Immature natural killer cell (primary cell): ENCODE data around the gene C11orf68. TPM values are rescaled to one million over a fixed set of nuclear protein-coding genes. Genes with fewer than 3 reads are reported as not detected.

Experiments
- DNase-seq, 3 donors: peaks; one replicate each; pipeline ENCODE4 v3.0.0; 2022; ENCODE audit warnings: mixed read lengths in 1 of 3
- H3K27ac Mint-ChIP-seq, 6 donors: one replicate each; pipeline ENCODE4 v1.8.0; 2020; ENCODE audit warnings: mixed read lengths in 6 of 6, mild to moderate bottlenecking in 5 of 6, inconsistent platforms in 4 of 6, moderate library complexity in 3 of 6
- H3K27me3 Mint-ChIP-seq, 3 donors: one replicate each; pipeline ENCODE4 v1.8.0; 2020 to 2021; ENCODE audit warnings: low read depth in 3 of 3, mild to moderate bottlenecking in 3 of 3, mixed read lengths in 3 of 3, moderate library complexity in 3 of 3, inconsistent platforms in 1 of 3
- H3K36me3 Mint-ChIP-seq, 3 donors: one replicate each; pipeline ENCODE4 v1.8.0; 2020; ENCODE audit warnings: mixed read lengths in 3 of 3, inconsistent platforms in 2 of 3, mild to moderate bottlenecking in 2 of 3
- H3K4me1 Mint-ChIP-seq, 2 donors: one replicate each; pipeline ENCODE4 v1.8.0; 2020; ENCODE audit warnings: inconsistent platforms in 2 of 2, mild to moderate bottlenecking in 2 of 2, mixed read lengths in 2 of 2, moderate library complexity in 1 of 2
- H3K4me3 Mint-ChIP-seq, 5 donors: one replicate each; pipeline ENCODE4 v1.8.0; 2020; ENCODE audit warnings: mild to moderate bottlenecking in 5 of 5, mixed read lengths in 5 of 5, inconsistent platforms in 3 of 5, moderate library complexity in 3 of 5
- H3K9me3 Mint-ChIP-seq, 6 donors: one replicate each; pipeline ENCODE4 v1.8.0; 2020; ENCODE audit warnings: mild to moderate bottlenecking in 6 of 6, mixed read lengths in 6 of 6, inconsistent platforms in 4 of 6, moderate library complexity in 3 of 6
- polyA plus RNA-seq, 3 donors: library from polyadenylated mRNA; unstranded; fragments of 300-500 nt; fragmentation: Illumina TruSeq; gene quantifications; one replicate each; pipeline ENCODE4 v1.2.3, GENCODE V29; 2021

C11orf68 gene
- 10 to 100 TPM; 45.7 to 84.5 (median 60.4) TPM for polyA plus RNA-seq

- no peak for DNase-seq
- H3K27ac Mint-ChIP-seq: peak within 1 kb of the TSS; percentile 75 to 93 (median 88)
These were observed at the start of gene C11orf68 for GRCh38 chr11:65918211-65919140. Gene C11orf68 (minus strand): TSS chr11:65919062. CDS start chr11:65919031, 31 bp downstream.

DNA sequence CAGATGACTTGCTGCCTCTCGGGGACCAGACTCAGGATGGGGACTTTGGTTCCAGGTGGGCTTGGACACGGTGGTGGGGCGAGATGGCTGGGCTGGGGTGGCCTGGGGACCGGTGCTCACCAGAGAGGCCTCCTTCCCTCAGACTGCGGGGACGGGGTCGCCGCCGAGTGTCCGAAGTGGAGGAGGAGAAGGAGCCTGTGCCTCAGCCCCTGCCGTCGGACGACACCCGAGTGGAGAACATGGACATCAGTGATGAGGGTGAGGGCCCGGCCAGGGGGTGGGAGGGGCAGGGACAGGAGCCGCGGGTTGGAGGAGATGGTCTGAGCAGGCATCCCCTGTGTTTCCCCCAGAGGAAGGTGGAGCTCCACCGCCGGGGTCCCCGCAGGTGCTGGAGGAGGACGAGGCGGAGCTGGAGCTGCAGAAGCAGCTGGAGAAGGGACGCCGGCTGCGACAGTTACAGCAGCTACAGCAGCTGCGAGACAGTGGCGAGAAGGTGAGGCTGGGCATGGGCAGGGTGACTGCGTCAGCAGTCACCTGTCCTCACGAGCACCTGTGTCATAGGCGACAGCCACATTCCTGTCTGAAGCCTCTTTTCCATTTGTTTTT lies 48.6 kb upstream of the C11orf68 start:
- no peak overlapping the region for H3K4me3 Mint-ChIP-seq
- peaks cover 20 to 35% of the 10 kb centered on the region in 2 donors for H3K4me1 Mint-ChIP-seq
- peak overlapping the region in 1 of 6 donors; percentile 35 for H3K27ac Mint-ChIP-seq
- H3K9me3 Mint-ChIP-seq: no peaks in the 10 kb centered on the region
- peaks cover 14 to 35% (median 26%) of the 10 kb centered on the region in 3 donors for H3K36me3 Mint-ChIP-seq
- H3K27me3 Mint-ChIP-seq: peaks cover 0 to 5% (median 4%) of the 10 kb centered on the region in 3 donors
- DNase-seq: no peak

More at GRCh38 chr11:65918211-65919140, at the start of gene C11orf68:
- H3K36me3 Mint-ChIP-seq: peaks cover 6 to 14% (median 13%) of the 10 kb centered on the region in 3 donors
- H3K27me3 Mint-ChIP-seq: peaks cover 2 to 15% (median 9%) of the 10 kb centered on the region in 3 donors
- H3K4me1 Mint-ChIP-seq: peaks cover 40 to 52% of the 10 kb centered on the region in 2 donors
- peaks cover 0 to 1% (median 0%) of the 10 kb centered on the region in 6 donors for H3K9me3 Mint-ChIP-seq
- peak within 1 kb of the TSS; percentile 88 to 95 (median 89) for H3K4me3 Mint-ChIP-seq

GRCh38 chr11:65965986-65966762 lies 47.3 kb upstream of the C11orf68 start:
- Mint-ChIP-seq H3K9me3 (no peaks in the 10 kb centered on the region), H3K27ac (peak overlapping the region in 1 of 6 donors; percentile 68), H3K4me1 (peaks cover 27 to 46% of the 10 kb centered on the region in 2 donors), H3K27me3 (peaks cover 5 to 9% (median 8%) of the 10 kb centered on the region in 3 donors), H3K4me3 (no peak overlapping the region), H3K36me3 (peaks cover 14 to 28% (median 23%) of the 10 kb centered on the region in 3 donors)
- no peak for DNase-seq

DNA sequence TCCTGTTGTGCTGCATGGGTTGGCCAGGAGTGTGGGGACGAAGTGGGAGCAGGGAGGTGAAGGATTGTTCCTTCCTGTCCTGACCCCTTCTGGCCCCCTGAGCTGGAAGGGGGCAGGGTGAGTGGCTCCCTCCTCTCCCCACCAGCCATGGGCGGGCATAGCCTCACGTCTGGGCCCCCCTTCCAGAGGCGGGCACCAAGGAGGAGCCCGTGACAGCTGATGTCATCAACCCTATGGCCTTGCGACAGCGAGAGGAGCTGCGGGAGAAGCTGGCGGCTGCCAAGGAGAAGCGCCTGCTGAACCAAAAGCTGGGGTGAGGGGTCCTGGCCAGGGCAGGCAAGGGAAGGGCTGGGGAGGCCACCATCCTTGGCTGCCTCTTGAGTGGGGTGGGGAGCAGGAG lies 46.0 kb upstream of the C11orf68 start:
- Mint-ChIP-seq H3K27ac (no peak overlapping the region), H3K27me3 (peaks cover 5 to 9% (median 9%) of the 10 kb centered on the region in 3 donors), H3K4me1 (peaks cover 27 to 48% of the 10 kb centered on the region in 2 donors), H3K9me3 (no peaks in the 10 kb centered on the region), H3K36me3 (peaks cover 10 to 28% (median 19%) of the 10 kb centered on the region in 3 donors), H3K4me3 (no peak overlapping the region)
- no peak for DNase-seq

DNA sequence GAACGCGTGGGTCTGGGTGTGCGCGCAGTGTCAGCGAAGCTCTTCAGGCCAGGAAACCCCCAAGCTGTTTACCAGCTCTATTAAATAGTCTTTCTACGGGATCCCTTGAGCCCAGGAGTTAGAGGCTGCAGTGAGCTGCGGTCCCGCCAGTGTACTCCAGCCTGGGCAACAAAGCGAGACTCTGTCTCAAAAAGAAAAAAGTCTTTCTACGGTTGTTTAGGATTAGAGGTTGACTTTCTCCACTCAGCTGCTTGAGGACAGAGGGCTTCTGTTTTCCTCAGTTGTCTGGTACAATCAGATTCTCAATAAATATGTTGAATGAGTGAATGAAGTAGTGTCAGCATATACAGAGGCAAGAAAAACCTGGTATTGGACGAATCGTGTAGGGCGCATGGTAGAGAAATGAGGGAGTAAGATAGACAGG lies 43.3 kb upstream of the C11orf68 start:
- Mint-ChIP-seq H3K4me3 (peak overlapping the region; percentile 94 to 98 (median 98)), H3K4me1 (peaks cover 27 to 36% of the 10 kb centered on the region in 2 donors), H3K27me3 (peaks cover 5 to 10% (median 7%) of the 10 kb centered on the region in 3 donors), H3K9me3 (no peaks in the 10 kb centered on the region), H3K27ac (peak overlapping the region; percentile 84 to 97 (median 89)), H3K36me3 (peaks cover 4 to 14% (median 8%) of the 10 kb centered on the region in 3 donors)
- no peak for DNase-seq

- H3K27ac Mint-ChIP-seq: peak within 1 kb of the TSS; percentile 93 to 99 (median 98)
- H3K4me1 Mint-ChIP-seq: peaks cover 27 to 42% of the 10 kb centered on the region in 2 donors
- peak within 1 kb of the TSS; percentile 94 to 98 (median 98) for H3K4me3 Mint-ChIP-seq
- H3K36me3 Mint-ChIP-seq: peaks cover 4 to 8% (median 8%) of the 10 kb centered on the region in 3 donors
- peaks cover 5 to 10% (median 7%) of the 10 kb centered on the region in 3 donors for H3K27me3 Mint-ChIP-seq
- peak; percentile 96 for DNase-seq
- H3K9me3 Mint-ChIP-seq: no peaks in the 10 kb centered on the region
These were observed 42.6 kb upstream of the C11orf68 start, which contains the start of gene SART1 for GRCh38 chr11:65961267-65962140. Gene SART1 (plus strand): TSS chr11:65961734. CDS start chr11:65961781, 47 bp downstream.

DNA sequence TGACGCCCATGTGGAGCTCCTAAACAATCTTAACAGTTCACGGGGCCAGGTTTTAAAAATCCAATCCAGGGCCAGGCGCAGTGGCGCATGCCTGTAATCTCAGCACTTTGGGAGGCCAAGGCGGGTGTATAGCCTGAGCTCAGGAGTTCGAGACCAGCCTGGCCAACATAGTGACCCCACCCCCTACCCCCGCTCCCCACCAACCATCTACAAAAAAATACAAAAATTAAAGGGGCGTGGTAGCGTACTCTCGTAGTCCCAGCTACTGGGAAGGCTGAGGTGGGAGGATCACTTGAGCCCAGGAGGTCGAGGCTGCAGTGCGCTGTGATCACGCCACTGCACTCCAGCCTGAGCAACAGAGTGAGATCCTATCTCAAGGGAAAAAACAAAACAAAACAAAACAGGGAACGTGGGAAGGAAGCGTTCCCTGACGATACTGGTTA lies 42.0 kb upstream of the C11orf68 start:
- H3K9me3 Mint-ChIP-seq: no peaks in the 10 kb centered on the region
- DNase-seq: no peak
- H3K27me3 Mint-ChIP-seq: peaks cover 5 to 10% (median 7%) of the 10 kb centered on the region in 3 donors
- H3K36me3 Mint-ChIP-seq: peaks cover 2 to 6% (median 5%) of the 10 kb centered on the region in 3 donors
- H3K4me3 Mint-ChIP-seq: peak overlapping the region; percentile 94 to 98 (median 98)
- peak overlapping the region; percentile 93 to 99 (median 98) for H3K27ac Mint-ChIP-seq
- peaks cover 27 to 42% of the 10 kb centered on the region in 2 donors for H3K4me1 Mint-ChIP-seq

- DNase-seq: no peak
- H3K27ac Mint-ChIP-seq: peak overlapping the region in 1 of 6 donors; percentile 30
These were observed 40.0 kb upstream of the C11orf68 start for GRCh38 chr11:65958774-65959420.

DNA sequence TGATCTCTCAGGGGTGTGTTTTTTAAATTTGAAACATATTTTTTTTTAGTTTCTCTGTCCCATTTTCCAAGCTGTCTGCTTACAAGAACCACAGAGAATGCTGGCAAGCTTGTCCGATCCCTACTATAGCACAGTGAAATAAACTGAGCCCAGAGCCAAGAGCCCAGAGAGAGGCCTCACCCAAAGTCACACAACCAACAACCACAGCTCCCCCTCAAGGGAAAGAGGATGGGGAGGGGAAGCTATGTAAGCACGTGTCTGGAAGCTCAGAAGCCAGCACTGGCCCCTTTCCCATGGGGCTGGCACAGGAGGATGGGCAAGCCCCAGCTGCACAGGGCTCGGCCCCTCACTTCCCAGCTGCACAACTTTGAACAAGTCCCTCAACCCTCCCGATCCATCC lies 39.4 kb upstream of the C11orf68 start:
- H3K27ac Mint-ChIP-seq: peak overlapping the region in 1 of 6 donors; percentile 3

More at GRCh38 chr11:65958774-65959420, 40.0 kb upstream of the C11orf68 start:
- Mint-ChIP-seq H3K36me3 (peaks cover 0 to 4% (median 0%) of the 10 kb centered on the region in 3 donors), H3K27me3 (peaks cover 5 to 8% (median 6%) of the 10 kb centered on the region in 3 donors), H3K9me3 (no peaks in the 10 kb centered on the region), H3K4me3 (peak overlapping the region in 1 of 5 donors; percentile 40), H3K4me1 (peaks cover 25 to 34% of the 10 kb centered on the region in 2 donors)

DNA sequence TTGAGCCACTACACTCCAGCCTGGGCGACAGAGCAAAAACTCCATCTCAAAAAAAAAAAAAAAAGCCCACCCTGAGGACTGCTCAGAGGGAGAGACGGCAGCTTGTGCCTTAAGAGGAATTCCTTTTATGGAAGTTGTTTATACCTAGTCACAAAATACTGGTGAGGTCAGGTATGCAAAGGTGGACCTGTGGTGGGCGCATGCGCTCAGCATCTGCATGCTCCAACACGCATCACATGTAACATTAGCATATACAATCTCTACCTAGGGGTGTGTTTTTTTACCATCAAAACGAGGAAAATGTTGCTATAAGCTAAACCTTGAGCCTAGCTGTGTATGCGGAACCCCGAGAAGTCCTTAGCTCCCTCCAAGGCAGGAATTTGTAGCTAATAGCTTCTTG lies 35.9 kb upstream of the C11orf68 start:
- H3K27ac Mint-ChIP-seq: no peak overlapping the region

More for the DNA sequence above, 39.4 kb upstream of the C11orf68 start:
- Mint-ChIP-seq H3K27me3 (peaks cover 5 to 8% (median 6%) of the 10 kb centered on the region in 3 donors), H3K4me1 (peaks cover 21 to 28% of the 10 kb centered on the region in 2 donors), H3K9me3 (no peaks in the 10 kb centered on the region), H3K4me3 (peak overlapping the region in 1 of 5 donors; percentile 40), H3K36me3 (peaks cover 0 to 4% (median 0%) of the 10 kb centered on the region in 3 donors)
- no peak for DNase-seq

GRCh38 chr11:65953471-65953870 lies 34.6 kb upstream of the C11orf68 start:
- Mint-ChIP-seq H3K9me3 (no peaks in the 10 kb centered on the region), H3K4me3 (no peak overlapping the region), H3K36me3 (no peaks in the 10 kb centered on the region), H3K27me3 (no peaks in the 10 kb centered on the region), H3K4me1 (peaks cover 0 to 6% of the 10 kb centered on the region in 2 donors), H3K27ac (no peak overlapping the region)
- DNase-seq: no peak

More for the DNA sequence above, 35.9 kb upstream of the C11orf68 start:
- no peaks in the 10 kb centered on the region for H3K9me3 Mint-ChIP-seq
- peaks cover 0 to 1% (median 0%) of the 10 kb centered on the region in 3 donors for H3K27me3 Mint-ChIP-seq
- peaks cover 0 to 6% of the 10 kb centered on the region in 2 donors for H3K4me1 Mint-ChIP-seq
- H3K36me3 Mint-ChIP-seq: no peaks in the 10 kb centered on the region
- DNase-seq: no peak
- no peak overlapping the region for H3K4me3 Mint-ChIP-seq
